H1 (cell line): ENCODE results near the gene PTPN13. TPM values are rescaled to one million over a fixed set of nuclear protein-coding genes. Genes with fewer than 3 reads are reported as not detected.

ENCODE experiments used
- CTCF ChIA-PET: fragments of 300-600 bp; sonication (Branson Sonifier 250); formaldehyde crosslinking; loops from one replicate; lab custom pipeline; 2021; ENCODE audit not compliant: partially characterized antibody; lab: Charles Lee
- POLR2A ChIA-PET: fragments of 300-600 bp; sonication (Branson Sonifier 250); formaldehyde crosslinking; loops from one replicate; lab custom pipeline; 2021; ENCODE audit warnings: inconsistent platforms; ENCODE audit not compliant: partially characterized antibody; lab: Charles Lee
- DNase-seq, 2 experiments: peaks; one replicate each; pipeline versions ENCODE4 v3.0.0 to v3.0.0-alpha.2; 2010 to 2022; ENCODE audit warnings: low spot score in 2 of 2, low read depth in 1 of 2, mixed read lengths in 1 of 2
- FAIRE-seq: peaks from 2 replicates; lab custom pipeline; 2011; peaks lifted over from hg19 to GRCh38; lab: Jason Lieb, UNC
- H2AFZ ChIP-seq: 2 replicates; pipeline ENCODE4 v1.8.1; 2012; ENCODE audit warnings: low read length, inconsistent platforms
- H2AK5ac ChIP-seq: 2 replicates; pipeline ENCODE4 v1.6.1; 2013; ENCODE audit warnings: low read depth, low read length
- H2BK120ac ChIP-seq: replicated peaks from 2 replicates; pipeline ENCODE3; 2013; ENCODE audit warnings: low read depth, low read length, inconsistent platforms
- H2BK12ac ChIP-seq: 2 replicates; pipeline ENCODE4 v1.6.1; 2013; ENCODE audit warnings: low read depth, low read length
- H2BK15ac ChIP-seq: 2 replicates; pipeline ENCODE4 v1.6.1; 2013; ENCODE audit warnings: low read length
- H2BK20ac ChIP-seq: 2 replicates; pipeline ENCODE4 v1.6.1; 2013; ENCODE audit warnings: low read length
- H2BK5ac ChIP-seq: 2 replicates; pipeline ENCODE4 v1.6.1; 2013; ENCODE audit warnings: low read depth, low read length
- H3K14ac ChIP-seq: 2 replicates; pipeline ENCODE4 v1.6.1; 2013; ENCODE audit warnings: inconsistent platforms; ENCODE audit not compliant: insufficient read length
- H3K18ac ChIP-seq: 2 replicates; pipeline ENCODE4 v1.6.1; 2013; ENCODE audit warnings: low read length; ENCODE audit errors: extremely low read depth
- H3K23ac ChIP-seq: 2 replicates; pipeline ENCODE4 v1.6.1; 2013; ENCODE audit warnings: inconsistent platforms; ENCODE audit not compliant: insufficient read length
- H3K23me2 ChIP-seq: 2 replicates; pipeline ENCODE4 v1.6.1; 2013; ENCODE audit warnings: low read depth, low read length
- H3K27ac ChIP-seq: 2 replicates; pipeline ENCODE4 v1.6.1; 2011; ENCODE audit warnings: low read depth, low read length, inconsistent platforms
- H3K27me3 ChIP-seq, 4 experiments: replicated peaks in 1 of 4; 1 replicate in 1 of 4; 2 replicates in 3 of 4; pipeline versions ENCODE4 v1.6.1 to v1.8.1; 2011 to 2013; ENCODE audit warnings: low read length in 3 of 4, mild to moderate bottlenecking in 3 of 4, inconsistent platforms in 2 of 4, mixed read lengths in 2 of 4, moderate library complexity in 1 of 4; ENCODE audit not compliant: control insufficient read depth in 3 of 4, insufficient read depth in 3 of 4; ENCODE audit errors: extremely low read depth in 1 of 4
- H3K36me3 ChIP-seq, 4 experiments: 2 replicates each; pipeline versions ENCODE4 v1.6.1 to v1.8.1; 2011 to 2013; ENCODE audit warnings: mild to moderate bottlenecking in 4 of 4, low read length in 3 of 4, moderate library complexity in 2 of 4, control low read depth in 1 of 4, inconsistent platforms in 1 of 4; ENCODE audit not compliant: insufficient read depth in 4 of 4, control insufficient read depth in 2 of 4
- H3K4ac ChIP-seq: replicated peaks from 2 replicates; pipeline ENCODE3; 2013; ENCODE audit warnings: low read length, low read depth, mixed read lengths, inconsistent platforms; ENCODE audit not compliant: insufficient read length
- H3K4me1 ChIP-seq, 4 experiments: replicated peaks in 1 of 4; 1 replicate in 1 of 4; 2 replicates in 3 of 4; pipeline versions ENCODE4 v1.6.1 to v1.8.1; 2011 to 2013; ENCODE audit warnings: low read length in 3 of 4, inconsistent platforms in 2 of 4, mixed read lengths in 1 of 4; ENCODE audit not compliant: insufficient read depth in 4 of 4, control insufficient read depth in 3 of 4
- H3K4me2 ChIP-seq, 2 experiments: 2 replicates each; pipeline versions ENCODE4 v1.6.1 to v1.8.1; 2011 to 2013; ENCODE audit warnings: low read depth in 2 of 2, low read length in 2 of 2, control low read depth in 1 of 2, inconsistent platforms in 1 of 2, mild to moderate bottlenecking in 1 of 2; ENCODE audit not compliant: insufficient read depth in 1 of 2
- H3K4me3 ChIP-seq, 4 experiments: fragments of 200-600, 300-600 bp in 1 of 4; sonication (generic), shearing (Covaris generic), sonication (Bioruptor Twin) in 1 of 4; 2 replicates each; pipeline versions ENCODE4 v1.5.1 to v1.8.1; 2011 to 2016; ENCODE audit warnings: low read length in 4 of 4, low read depth in 3 of 4, control low read depth in 2 of 4, inconsistent platforms in 2 of 4, mild to moderate bottlenecking in 2 of 4, mixed read lengths in 1 of 4, moderate library complexity in 1 of 4; ENCODE audit not compliant: insufficient read depth in 2 of 4; ENCODE audit errors: extremely low read depth in 1 of 4
- H3K56ac ChIP-seq: replicated peaks from 2 replicates; pipeline ENCODE3; 2013; ENCODE audit warnings: low read depth, mild to moderate bottlenecking, mixed read lengths, low read length, inconsistent platforms; ENCODE audit not compliant: insufficient read length
- H3K79me1 ChIP-seq: 2 replicates; pipeline ENCODE4 v1.6.1; 2013; ENCODE audit warnings: low read depth, low read length, control low read depth
- H3K79me2 ChIP-seq, 2 experiments: 2 replicates each; pipeline versions ENCODE4 v1.6.1 to v1.8.1; 2012 to 2013; ENCODE audit warnings: low read length in 2 of 2, mild to moderate bottlenecking in 2 of 2, inconsistent platforms in 1 of 2; ENCODE audit not compliant: insufficient read depth in 2 of 2, control insufficient read depth in 1 of 2
- H3K9ac ChIP-seq, 4 experiments: replicated peaks in 1 of 4; 1 replicate in 1 of 4; 2 replicates in 3 of 4; pipeline versions ENCODE4 v1.6.1 to v1.8.1; 2011 to 2013; ENCODE audit warnings: low read depth in 3 of 4, low read length in 3 of 4, control low read depth in 2 of 4, mild to moderate bottlenecking in 2 of 4, moderate library complexity in 2 of 4, inconsistent platforms in 1 of 4; ENCODE audit errors: extremely low read depth in 1 of 4
- H3K9me3 ChIP-seq, 2 experiments: 2 replicates each; pipeline versions ENCODE4 v1.6.1 to v1.8.1; 2012 to 2013; ENCODE audit warnings: mild to moderate bottlenecking in 2 of 2, moderate library complexity in 2 of 2, control low read depth in 1 of 2, inconsistent platforms in 1 of 2, low read depth in 1 of 2, low read length in 1 of 2, mixed read lengths in 1 of 2; ENCODE audit not compliant: insufficient read depth in 2 of 2
- H4K20me1 ChIP-seq, 2 experiments: replicated peaks in 1 of 2; 2 replicates each; pipeline versions ENCODE3 to v1.8.1; 2011 to 2013; ENCODE audit warnings: inconsistent platforms in 2 of 2, low read length in 2 of 2, mild to moderate bottlenecking in 1 of 2; ENCODE audit not compliant: insufficient read depth in 2 of 2, control insufficient read depth in 1 of 2
- H4K5ac ChIP-seq: 2 replicates; pipeline ENCODE4 v1.6.1; 2013; ENCODE audit warnings: low read length, low read depth, mixed read lengths, inconsistent platforms; ENCODE audit not compliant: insufficient read length
- H4K8ac ChIP-seq: 2 replicates; pipeline ENCODE4 v1.8.0; 2013; ENCODE audit warnings: mild to moderate bottlenecking, moderate library complexity, low read length, inconsistent platforms; ENCODE audit not compliant: insufficient read depth; ENCODE audit errors: extremely low read depth
- H4K91ac ChIP-seq: replicated peaks from 2 replicates; pipeline ENCODE3; 2013; ENCODE audit warnings: low read length, mixed read lengths, inconsistent platforms; ENCODE audit not compliant: insufficient read length
- BCL11A ChIP-seq, 2 experiments: IDR thresholded peaks; one replicate each; pipeline ENCODE4 v1.6.1; 2011; ENCODE audit warnings: low read depth in 2 of 2, low read length in 2 of 2, mild to moderate bottlenecking in 2 of 2
- CEBPB ChIP-seq: IDR thresholded peaks from 2 replicates; pipeline ENCODE4 v1.6.1; 2012; ENCODE audit warnings: low read depth, low read length
- CHD1 ChIP-seq: IDR thresholded peaks from 2 replicates; pipeline ENCODE4 v1.6.1; 2012; ENCODE audit warnings: low read depth, low read length, improper control_type of control experiment
- EZH2 ChIP-seq: fragments of 200-600 bp; sonication (generic); IDR thresholded peaks from 2 replicates; pipeline ENCODE4 v1.7.1; 2012; ENCODE audit warnings: low read depth, mild to moderate bottlenecking, moderate library complexity, low read length, inconsistent platforms; ENCODE audit not compliant: severe bottlenecking
- MAFK ChIP-seq: IDR thresholded peaks from 2 replicates; pipeline ENCODE4 v1.6.1; 2012; ENCODE audit warnings: low read depth, mild to moderate bottlenecking, improper control_type of control experiment, low read length
- PHF8 ChIP-seq: fragments of 200-600 bp; sonication (generic); conservative IDR thresholded peaks from 2 replicates; pipeline ENCODE4 v1.7.1; 2012; ENCODE audit warnings: low read depth, mild to moderate bottlenecking, inconsistent platforms, low read length, moderate library complexity
- RNF2 ChIP-seq: fragments of 200-900, 300-1000 bp; sonication (generic); IDR thresholded peaks from 2 replicates; pipeline ENCODE4 v1.7.1; 2016; ENCODE audit warnings: borderline replicate concordance, low read depth, mild to moderate bottlenecking, antibody characterized with exemption, low read length; ENCODE audit not compliant: poor library complexity, severe bottlenecking; ENCODE audit errors: missing control alignments
- SAP30 ChIP-seq: fragments of 300-600 bp; sonication (generic); IDR thresholded peaks from 2 replicates; pipeline ENCODE4 v1.7.1; 2012; ENCODE audit warnings: low read length, moderate library complexity, mild to moderate bottlenecking, inconsistent platforms; ENCODE audit not compliant: insufficient read depth, insufficient replicate concordance
- SIN3A ChIP-seq, 2 experiments: IDR thresholded peaks in 1 of 2; conservative IDR thresholded peaks in 1 of 2; 2 replicates each; pipeline ENCODE4 v1.6.1; 2011 to 2012; ENCODE audit warnings: low read length in 2 of 2, improper control_type of control experiment in 1 of 2, low read depth in 1 of 2, mild to moderate bottlenecking in 1 of 2
- SIX5 ChIP-seq: IDR thresholded peaks from 2 replicates; pipeline ENCODE4 v1.6.1; 2011; ENCODE audit warnings: mild to moderate bottlenecking, low read depth, low read length
- SP2 ChIP-seq: IDR thresholded peaks from 2 replicates; pipeline ENCODE4 v1.6.1; 2012; ENCODE audit warnings: mild to moderate bottlenecking, low read length, inconsistent platforms
- SP4 ChIP-seq: IDR thresholded peaks from 2 replicates; pipeline ENCODE4 v1.6.1; 2012; ENCODE audit warnings: low read length, inconsistent platforms
- TBP ChIP-seq: IDR thresholded peaks from 2 replicates; pipeline ENCODE4 v1.6.1; 2011; ENCODE audit warnings: low read depth, low read length, improper control_type of control experiment
- TEAD4 ChIP-seq: IDR thresholded peaks from 2 replicates; pipeline ENCODE4 v1.6.1; 2012; ENCODE audit warnings: low read depth, low read length, inconsistent platforms, mixed read lengths
- WGBS, 2 experiments: shearing (Covaris generic) in 1 of 2; methylation state at CpG; one replicate each; pipeline versions ENCODE4 v1.1.6 to v1.1.7; 2013 to 2015; ENCODE audit warnings: low lambda C conversion rate in 2 of 2, mixed read lengths in 2 of 2, inconsistent platforms in 1 of 2, low coverage in 1 of 2, missing lambda C conversion rate in 1 of 2; ENCODE audit not compliant: insufficient replicate concordance in 2 of 2, insufficient coverage in 1 of 2, insufficient read length in 1 of 2; ENCODE audit errors: extremely low coverage in 1 of 2, missing lambda C conversion rate in 1 of 2; 5-methylcytosine and 5-hydroxymethylcytosine counted together
- polyA plus RNA-seq, 7 experiments: library from polyadenylated mRNA; depleted of rRNA in 3 of 7; stranded (reverse) in 5 of 7; unstranded in 2 of 7; fragments of >200 nt in 5 of 7; fragments of 200-250 nt in 2 of 7; gene quantifications; 1 replicate in 5 of 7; 2 replicates in 1 of 7; 4 replicates in 1 of 7; pipeline versions ENCODE4 v1.2.1 to v1.2.3, GENCODE V29; 2011 to 2013; ENCODE audit warnings: missing spikeins in 2 of 7, mixed read lengths in 2 of 7
- total RNA-seq: library from RNA; stranded (reverse); fragmentation: NEBNext Ultra II Directional; extraction: Animal tissue kit (Norgen Biotek cat#: 25700); gene quantifications from 2 replicates; pipeline ENCODE4 v1.2.1, GENCODE V29; 2021
- TF ChIP-seq, protein P1 (sequence below): IDR thresholded peaks from 2 replicates; pipeline ENCODE4 v1.6.1; 2012; ENCODE audit warnings: inconsistent platforms

PTPN13 gene
- total and polyA plus RNA-seq, 2 of the 8 experiments (the other 6 are each of a cell fraction or from before 2014, with no cell fraction given): 12.7 to 57.9 TPM

DNA sequence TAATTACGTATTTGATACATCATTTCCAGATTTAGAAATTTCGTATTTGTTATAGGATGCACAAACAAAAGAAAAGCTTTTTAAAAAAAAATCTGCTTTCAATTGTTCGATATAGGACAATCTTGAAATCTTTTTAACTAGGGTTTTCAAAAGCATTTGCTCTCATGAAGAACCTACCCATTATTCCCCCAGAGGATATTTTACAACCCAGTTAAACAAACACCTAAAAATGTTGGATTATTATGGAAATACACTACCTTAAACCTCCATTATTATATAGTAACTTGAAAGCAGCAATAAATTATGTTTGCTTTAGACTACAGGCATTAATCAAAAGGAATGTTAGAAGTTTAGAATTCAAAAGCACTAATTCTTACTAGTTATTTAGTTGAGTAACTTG is 110.5 kb downstream of the PTPN13 start:
- DNase-seq: no peak
- Histone ChIP-seq H3K4me1 (no peaks in the 10 kb centered on the region), H3K79me2 (no peaks in the 10 kb centered on the region), H2BK5ac (no peak overlapping the region), H2BK12ac (no peak overlapping the region), H3K27ac (no peak overlapping the region), H3K9ac (no peak overlapping the region), H3K23ac (no peak overlapping the region), H3K4me2 (no peak overlapping the region), H4K5ac (no peak overlapping the region), H2BK120ac (no peak overlapping the region), H4K8ac (no peak overlapping the region), H3K9me3 (no peaks in the 10 kb centered on the region), H3K27me3 (no peaks in the 10 kb centered on the region), H3K18ac (no peak overlapping the region), H4K91ac (no peak overlapping the region), H2AFZ (no peak overlapping the region), H2BK20ac (no peak overlapping the region), H4K20me1 (no peaks in the 10 kb centered on the region), H2BK15ac (no peak overlapping the region), H3K14ac (no peak overlapping the region), H3K4ac (no peak overlapping the region), H3K56ac (no peak overlapping the region), H3K79me1 (no peaks in the 10 kb centered on the region), H3K23me2 (no peaks in the 10 kb centered on the region; the same call in 1 of the 2 replicates), H3K4me3 (no peak overlapping the region), H2AK5ac (no peak overlapping the region), H3K36me3 (peaks cover 0 to 4% (median 0%) of the 10 kb centered on the region in 4 experiments; a peak in 1 of 8 replicates)
- CTCF ChIA-PET: no interaction called here
- WGBS, 2 experiments: 85% methylated on average over 3 of the region's 3 CpGs; no CpG with 5 or more reads in 1 of the 2 experiments
- FAIRE-seq: no peak
- POLR2A ChIA-PET: no interaction called here
- no peak for TF ChIP-seq SIN3A (conservative IDR thresholded peaks at IDR 0.05 in 1 of 2, IDR thresholded peaks at IDR 0.05 in 1 of 2; ENCODE audit: low read depth in 1 of 2, low read length in 2 of 2)
- no peak for TF ChIP-seq CHD1
- TF ChIP-seq, protein P1, sequence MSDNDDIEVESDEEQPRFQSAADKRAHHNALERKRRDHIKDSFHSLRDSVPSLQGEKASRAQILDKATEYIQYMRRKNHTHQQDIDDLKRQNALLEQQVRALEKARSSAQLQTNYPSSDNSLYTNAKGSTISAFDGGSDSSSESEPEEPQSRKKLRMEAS: no peak
- TF ChIP-seq SP4: no peak
- no peak for TF ChIP-seq SP2
- no peak for TF ChIP-seq SIX5
- TF ChIP-seq SAP30: no peak
- TF ChIP-seq MAFK: no peak
- no peak for TF ChIP-seq BCL11A (IDR thresholded peaks at IDR 0.05; ENCODE audit: low read depth in 2 of 2, low read length in 2 of 2)
- no peak for TF ChIP-seq RNF2
- TF ChIP-seq TBP: no peak
- TF ChIP-seq TEAD4: no peak
- no peak for TF ChIP-seq PHF8
- TF ChIP-seq CEBPB: no peak
- TF ChIP-seq EZH2: no peak
